DND-41 (cell line): ENCODE data around the gene APOC1.

ENCODE experiments used
- CTCF ChIP-seq: IDR thresholded peaks from 2 replicates; pipeline ENCODE4 v1.5.1; 2012; ENCODE audit warnings: borderline replicate concordance, low read length, moderate library complexity, mild to moderate bottlenecking; ENCODE audit not compliant: poor library complexity, severe bottlenecking; ENCODE audit errors: extremely low read depth
- EZH2 ChIP-seq: IDR thresholded peaks from 3 replicates; pipeline ENCODE4 v1.6.1; 2012; ENCODE audit warnings: borderline replicate concordance, low read depth, mild to moderate bottlenecking, moderate library complexity, low read length, inconsistent platforms; ENCODE audit not compliant: severe bottlenecking

GRCh38 chr19:44894946-44895345 lies 19.5 kb upstream of the APOC1 start:
- TF ChIP-seq EZH2 (no peak), CTCF (no peak)
